ENCODE results near the gene ZNF260. TPM values are rescaled to one million over a fixed set of nuclear protein-coding genes. Genes with fewer than 3 reads are reported as not detected.

The ZNF260 gene
- total and polyA plus RNA-seq, 8 donors: 1.7 to 19.8 (median 3.8) TPM

GRCh38 chr19:36482876-36483275 lies 45.2 kb downstream of the ZNF260 start:
- H3K27me3 ChIP-seq: no peaks in the 10 kb centered on the region
- intact Hi-C loops (cut with DNase I; ENCODE audit: low total_unique reads): no loop called here
- H3K4me3 ChIP-seq: no peak overlapping the region
- H3K4me1 ChIP-seq: peaks cover 0 to 9% (median 3%) of the 10 kb centered on the region in 4 donors
- peaks cover 0 to 40% (median 22%) of the 10 kb centered on the region in 4 donors for H3K36me3 ChIP-seq
- TF ChIP-seq POLR2A (IDR thresholded peaks at IDR 0.05) (no peak), EP300 (IDR thresholded peaks at IDR 0.05) (no peak), POLR2AphosphoS5 (IDR thresholded peaks at IDR 0.05) (no peak), CTCF (IDR thresholded peaks at IDR 0.05) (no peak)
- no peak for DNase-seq
- WGBS, 5 donors: 83 to 94% (median 90%) methylated on average over 2 of the region's 2 CpGs
- peaks cover 0 to 63% (median 25%) of the 10 kb centered on the region in 4 donors for H3K9me3 ChIP-seq
- H3K27ac ChIP-seq: no peak overlapping the region

Other genes starting within 250 kb of the ZNF260 start
- gene ZFP14, start 149.1 kb downstream of the ZNF260 start, total RNA-seq: 1 to 10 TPM in 4 of 5 donors, under 1 TPM in 1; 0.29 to 9.2 (median 5.9) TPM
- 1 to 10 TPM in 2 of 3 donors, under 1 TPM in 1; 0.68 to 2.0 (median 1.2) TPM for gene ZFP14, start 149.1 kb downstream of the ZNF260 start, polyA plus RNA-seq
- gene ZFP82, start 109.6 kb downstream of the ZNF260 start, total RNA-seq: 1 to 10 TPM in 2 of 5 donors, under 1 TPM in 3; 0.29 to 7.3 (median 0.58) TPM
- 1 to 10 TPM; 1.1 to 1.5 (median 1.4) TPM for gene ZFP82, start 109.6 kb downstream of the ZNF260 start, polyA plus RNA-seq
- gene ZNF566, start 38.7 kb downstream of the ZNF260 start, total RNA-seq: 10 to 100 TPM in 2 of 5 donors, 1 to 10 TPM in 3; 1.8 to 58.2 (median 8.5) TPM
- gene ZNF566, start 38.7 kb downstream of the ZNF260 start, polyA plus RNA-seq: 1 to 10 TPM; 2.8 to 5.4 (median 4.7) TPM
- 10 to 100 TPM in 2 of 5 donors, 1 to 10 TPM in 3; 1.4 to 25.2 (median 5.3) TPM for gene ZNF529, start 45.0 kb upstream of the ZNF260 start, total RNA-seq
- 1 to 10 TPM; 1.6 to 3.4 (median 2.9) TPM for gene ZNF529, start 45.0 kb upstream of the ZNF260 start, polyA plus RNA-seq
- 10 to 100 TPM in 1 of 5 donors, 1 to 10 TPM in 2, under 1 TPM in 2; 0.29 to 14.0 (median 1.2) TPM for gene ZNF382, start 77.0 kb upstream of the ZNF260 start, total RNA-seq
- 1 to 10 TPM in 1 of 3 donors, under 1 TPM in 1, not detected in 1; 0.63 to 1.3 TPM for gene ZNF382, start 77.0 kb upstream of the ZNF260 start, polyA plus RNA-seq
- 10 to 100 TPM in 3 of 5 donors, 1 to 10 TPM in 1, not detected in 1; 4.5 to 24.6 (median 15.5) TPM for gene ZNF461, start 138.6 kb upstream of the ZNF260 start, total RNA-seq
- gene ZNF461, start 138.6 kb upstream of the ZNF260 start, polyA plus RNA-seq: 1 to 10 TPM; 2.6 to 2.9 (median 2.9) TPM
- gene ZNF567, start 159.3 kb upstream of the ZNF260 start, total RNA-seq: 10 to 100 TPM in 3 of 5 donors, 1 to 10 TPM in 1, under 1 TPM in 1; 0.58 to 37.9 (median 16.7) TPM
- gene ZNF567, start 159.3 kb upstream of the ZNF260 start, polyA plus RNA-seq: 1 to 10 TPM; 1.4 to 7.7 (median 3.2) TPM
- 10 to 100 TPM in 1 of 5 donors, 1 to 10 TPM in 2, under 1 TPM in 1, not detected in 1; 0.89 to 10.1 (median 2.2) TPM for gene ZNF850, start 244.5 kb upstream of the ZNF260 start, total RNA-seq
- gene ZNF850, start 244.5 kb upstream of the ZNF260 start, polyA plus RNA-seq: under 1 TPM; 0.15 to 0.25 (median 0.19) TPM